Endothelial cell of umbilical vein (primary cell): ENCODE measurements around the gene RND2. TPM values are rescaled to one million over a fixed set of nuclear protein-coding genes. Genes with fewer than 3 reads are reported as not detected.

Source experiments
- BruUV-seq: library from RNA; stranded (reverse); fragments of 400-500 nt; replicated peaks from 2 replicates; lab custom pipeline; 2021; lab: Mats Ljungman, UMichigan
- CTCF ChIA-PET: fragments of 300-600, 350-600 bp; sonication (Branson Sonifier 250); formaldehyde crosslinking; loops from one replicate; lab custom pipeline; 2021; ENCODE audit warnings: antibody characterized with exemption, inconsistent platforms; lab: Charles Lee
- POLR2A ChIA-PET: fragments of 300-600, 350-600 bp; sonication (Branson Sonifier 250); formaldehyde crosslinking; loops from one replicate; lab custom pipeline; 2021; ENCODE audit warnings: antibody characterized with exemption, inconsistent platforms; lab: Charles Lee
- DNase-seq: peaks from one replicate; pipeline ENCODE4 v3.0.0-alpha.2; 2011; ENCODE audit warnings: low read depth, low spot score
- FAIRE-seq: peaks from 2 replicates; lab custom pipeline; 2011; peaks lifted over from hg19 to GRCh38; lab: Jason Lieb, UNC
- H2AFZ ChIP-seq: 2 replicates; pipeline ENCODE4 v1.6.0; 2012; ENCODE audit warnings: low read depth, low read length, control low read depth, inconsistent platforms
- H3K27ac ChIP-seq: 2 replicates; pipeline ENCODE4 v1.5.1; 2011; ENCODE audit warnings: low read depth, mild to moderate bottlenecking, control low read depth, low read length, moderate library complexity; ENCODE audit not compliant: insufficient read depth
- H3K27me3 ChIP-seq, 2 experiments: 2 replicates each; pipeline versions ENCODE4 v1.6.0 to v1.6.1; 2011; ENCODE audit warnings: low read length in 2 of 2, mixed read lengths in 1 of 2; ENCODE audit not compliant: control insufficient read depth in 2 of 2, insufficient read depth in 2 of 2
- H3K36me3 ChIP-seq, 2 experiments: 2 replicates in 1 of 2; 3 replicates in 1 of 2; pipeline ENCODE4 v1.5.1; 2011; ENCODE audit warnings: low read length in 2 of 2, mild to moderate bottlenecking in 1 of 2, moderate library complexity in 1 of 2; ENCODE audit not compliant: control insufficient read depth in 2 of 2, insufficient read depth in 2 of 2; ENCODE audit errors: extremely low read depth in 1 of 2
- H3K4me1 ChIP-seq: 3 replicates; pipeline ENCODE4 v1.5.1; 2011; ENCODE audit warnings: mild to moderate bottlenecking, low read length; ENCODE audit not compliant: control insufficient read depth, insufficient read depth; ENCODE audit errors: extremely low read depth
- H3K4me2 ChIP-seq: 2 replicates; pipeline ENCODE4 v1.6.1; 2011; ENCODE audit warnings: low read length, control low read depth, mixed read lengths; ENCODE audit not compliant: insufficient read depth
- H3K4me3 ChIP-seq, 3 experiments: fragments of 200-600 bp in 1 of 3; sonication (generic), shearing (Covaris generic) in 1 of 3; replicated peaks in 1 of 3; 2 replicates each; pipeline ENCODE4 v1.5.1; 2011 to 2016; ENCODE audit warnings: control low read depth in 3 of 3, low read length in 3 of 3, mild to moderate bottlenecking in 2 of 3, inconsistent platforms in 1 of 3, low read depth in 1 of 3, moderate library complexity in 1 of 3; ENCODE audit not compliant: insufficient read depth in 1 of 3
- H3K79me2 ChIP-seq: 2 replicates; pipeline ENCODE4 v1.6.0; 2012; ENCODE audit warnings: low read length, inconsistent platforms; ENCODE audit not compliant: control insufficient read depth, insufficient read depth
- H3K9ac ChIP-seq: replicated peaks from 2 replicates; pipeline ENCODE3; 2011; ENCODE audit warnings: low read length, control low read depth; ENCODE audit not compliant: insufficient read depth; ENCODE audit errors: extremely low read depth
- H3K9me1 ChIP-seq: replicated peaks from 3 replicates; pipeline ENCODE4 v1.6.0; 2011; ENCODE audit warnings: mild to moderate bottlenecking, low read length; ENCODE audit not compliant: control insufficient read depth, insufficient read depth; ENCODE audit errors: extremely low read depth
- H3K9me3 ChIP-seq: replicated peaks from 2 replicates; pipeline ENCODE4 v1.5.1; 2012; ENCODE audit warnings: low read length, inconsistent platforms; ENCODE audit not compliant: control insufficient read depth, insufficient read depth
- H4K20me1 ChIP-seq: replicated peaks from 2 replicates; pipeline ENCODE3; 2011; ENCODE audit warnings: mild to moderate bottlenecking, low read length; ENCODE audit not compliant: control insufficient read depth, insufficient read depth; ENCODE audit errors: extremely low read depth
- CTCF ChIP-seq, 2 donors: IDR thresholded peaks; 1 replicate in 1 of 2; 2 replicates in 1 of 2; pipeline ENCODE4 v1.5.1; 2011; ENCODE audit warnings: low read length in 2 of 2, mild to moderate bottlenecking in 2 of 2, moderate library complexity in 2 of 2, control low read depth in 1 of 2, inconsistent platforms in 1 of 2, low read depth in 1 of 2; ENCODE audit not compliant: insufficient read depth in 1 of 2; ENCODE audit errors: extremely low read depth in 1 of 2
- EZH2 ChIP-seq: IDR thresholded peaks from 2 replicates; pipeline ENCODE4 v1.6.1; 2012; ENCODE audit warnings: borderline replicate concordance, low read depth, mild to moderate bottlenecking, moderate library complexity, low read length, inconsistent platforms; ENCODE audit not compliant: severe bottlenecking
- FOS ChIP-seq: IDR thresholded peaks from 2 replicates; pipeline ENCODE4 v1.6.1; 2011; ENCODE audit warnings: mild to moderate bottlenecking, low read length, moderate library complexity, borderline replicate concordance; ENCODE audit not compliant: insufficient read depth
- GATA2 ChIP-seq: IDR thresholded peaks from 2 replicates; pipeline ENCODE4 v1.7.0; 2011; ENCODE audit warnings: low read depth, mild to moderate bottlenecking, moderate library complexity, mixed read lengths, low read length; ENCODE audit not compliant: insufficient read length, insufficient read depth
- JUN ChIP-seq: IDR thresholded peaks from 2 replicates; pipeline ENCODE4 v1.6.1; 2011; ENCODE audit warnings: borderline replicate concordance, low read depth; ENCODE audit not compliant: insufficient read length, insufficient read depth
- MAX ChIP-seq: IDR thresholded peaks from 2 replicates; pipeline ENCODE4 v1.6.1; 2011; ENCODE audit not compliant: insufficient read depth, insufficient read length
- MYC ChIP-seq: IDR thresholded peaks from one replicate; pipeline ENCODE4 v1.6.1; 2011; ENCODE audit warnings: mild to moderate bottlenecking, low read depth, low read length
- POLR2A ChIP-seq: IDR thresholded peaks from 2 replicates; pipeline ENCODE4 v1.6.1; 2012; ENCODE audit warnings: low read depth, mild to moderate bottlenecking, control low read depth, low read length
- POLR2AphosphoS5 ChIP-seq: IDR thresholded peaks from 2 replicates; pipeline ENCODE4 v1.6.1; 2012; ENCODE audit warnings: low read depth, mild to moderate bottlenecking, control low read depth, low read length, moderate library complexity; ENCODE audit not compliant: insufficient read depth
- dilution Hi-C: fragments of 300-500 bp; cut with MboI; formaldehyde crosslinking; loops from one replicate; pipeline ENCODE4 v1.15.0; 2019; ENCODE audit warnings: low sequenced_read_pairs; ENCODE audit not compliant: extremely low pct_ligation_motif_present
- intact Hi-C: fragments of 100-400 bp; cut with micrococcal nuclease; formaldehyde crosslinking; loops from one replicate; pipeline ENCODE4 v1.10.0; 2022
- polyA plus RNA-seq, 4 experiments: library from polyadenylated mRNA; depleted of rRNA in 3 of 4; stranded (reverse) in 3 of 4; unstranded in 1 of 4; fragments of >200 nt; gene quantifications; 2 replicates each; pipeline versions ENCODE4 v1.2.1 to v1.2.3, GENCODE V29; 2011 to 2012; ENCODE audit warnings: missing spikeins in 1 of 4
- total RNA-seq: library from RNA; stranded (reverse); gene quantifications from 2 replicates; pipeline ENCODE4 v1.2.3, GENCODE V29; 2021

RND2 gene
- total and polyA plus RNA-seq, 2 donors (not counting 3 experiments of a cell fraction or from before 2014, with no cell fraction given) = 0.81 to 0.97 TPM

GRCh38 chr17:43070257-43070656 lies 45.2 kb downstream of the RND2 start:
- Histone ChIP-seq H3K36me3 (peaks cover 0 to 2% of the 10 kb centered on the region in 2 experiments), H3K9ac (no peak overlapping the region), H4K20me1 (no peaks in the 10 kb centered on the region), H3K9me1 (no peaks in the 10 kb centered on the region), H3K4me2 (no peak overlapping the region), H3K9me3 (no peaks in the 10 kb centered on the region), H3K27ac (no peak overlapping the region), H3K4me3 (no peak overlapping the region), H3K4me1 (no peaks in the 10 kb centered on the region), H3K27me3 (no peaks in the 10 kb centered on the region), H2AFZ (no peak overlapping the region), H3K79me2 (no peaks in the 10 kb centered on the region)
- DNase-seq = no peak
- intact Hi-C loops (no loop called here), dilution Hi-C loops (no loop called here)
- no TSS peak for BruUV-seq
- ChIA-PET CTCF (interaction anchor here (1.0 to 1.3 kb wide), 2 partner anchors 12 to 18 kb away, joined by 3 to 4 read pairs; no protein-coding TSS in a partner anchor), POLR2A (no interaction called here)
- FAIRE-seq = no peak
- TF ChIP-seq EZH2 (no peak), CTCF (IDR thresholded peaks at IDR 0.05; ENCODE audit: extremely low read depth in 1 of 2, insufficient read depth in 1 of 2, low read depth in 1 of 2, low read length in 2 of 2) (no peak), JUN (no peak), POLR2A (no peak), GATA2 (no peak), FOS (no peak), MYC (no peak), MAX (no peak), POLR2AphosphoS5 (no peak)
